Stimulated activated naive B cell treated with anti-CD40 and anti-IgM and Interleukin-4, amounts not matched to agents 10 μg/mL and 1 μg/mL and 100 μg/mL, for 72 hours (primary cell): ENCODE results near the gene STON1.
A peak's percentile ranks its signal among the peaks of the same experiment; 100 is the strongest.
"Not testable (repeated sequence)": the region's sequence is repeated elsewhere in the genome, so short reads cannot be mapped to it uniquely, and the experiment has no call there.

Experiments used
- ATAC-seq, 2 donors: fragments of 150-1000 bp; cut with Tn5 transposase; replicated peaks; 2 replicates each; pipeline ENCODE4 v1.10.0; 2021; ENCODE audit warnings: moderate library complexity in 1 of 2
- DNase-seq: peaks from one replicate; pipeline ENCODE4 v3.0.0; 2021
- H3K27ac Mint-ChIP-seq: one replicate; pipeline ENCODE4 v1.8.0; 2022; ENCODE audit warnings: mild to moderate bottlenecking, mixed read lengths
- H3K27me3 Mint-ChIP-seq, 2 donors: one replicate each; pipeline ENCODE4 v1.8.0; 2022; ENCODE audit warnings: mixed read lengths in 2 of 2
- H3K36me3 Mint-ChIP-seq, 2 donors: one replicate each; pipeline ENCODE4 v1.8.0; 2022; ENCODE audit warnings: mixed read lengths in 2 of 2, mild to moderate bottlenecking in 1 of 2
- H3K4me1 Mint-ChIP-seq, 2 donors: one replicate each; pipeline ENCODE4 v1.8.0; 2022; ENCODE audit warnings: mixed read lengths in 2 of 2, mild to moderate bottlenecking in 1 of 2
- H3K4me3 Mint-ChIP-seq, 2 donors: one replicate each; pipeline ENCODE4 v1.8.0; 2022; ENCODE audit warnings: mild to moderate bottlenecking in 2 of 2, mixed read lengths in 2 of 2, moderate library complexity in 1 of 2
- H3K9me3 Mint-ChIP-seq, 2 donors: one replicate each; pipeline ENCODE4 v1.8.0; 2022; ENCODE audit warnings: mixed read lengths in 2 of 2, mild to moderate bottlenecking in 1 of 2

The STON1 gene

GRCh38 chr2:48600204-48600813, 70.4 kb downstream of the STON1 start:
- ATAC-seq (peak; percentile 18 to 60), DNase-seq (no peak)
- Mint-ChIP-seq H3K9me3 (no peaks in the 10 kb centered on the region), H3K27ac (no peak overlapping the region), H3K4me1 (no peaks in the 10 kb centered on the region), H3K4me3 (no peak overlapping the region), H3K27me3 (peaks cover 0 to 5% of the 10 kb centered on the region in 2 donors), H3K36me3 (no peaks in the 10 kb centered on the region)

GRCh38 chr2:48600917-48601316, 71.0 kb downstream of the STON1 start:
- no peak for DNase-seq
- peaks cover 0 to 5% of the 10 kb centered on the region in 2 donors for H3K27me3 Mint-ChIP-seq
- H3K9me3 Mint-ChIP-seq = no peaks in the 10 kb centered on the region
- no peak overlapping the region for H3K4me3 Mint-ChIP-seq
- H3K4me1 Mint-ChIP-seq = no peaks in the 10 kb centered on the region
- no peaks in the 10 kb centered on the region for H3K36me3 Mint-ChIP-seq
- ATAC-seq = no peak
- no peak overlapping the region for H3K27ac Mint-ChIP-seq

- Mint-ChIP-seq H3K27me3 (peaks cover 0 to 5% of the 10 kb centered on the region in 2 donors), H3K4me3 (no peak overlapping the region), H3K27ac (no peak overlapping the region), H3K9me3 (no peaks in the 10 kb centered on the region), H3K4me1 (no peaks in the 10 kb centered on the region), H3K36me3 (no peaks in the 10 kb centered on the region)
- no peak for DNase-seq
- peak; percentile 46 to 53 for ATAC-seq
These were observed 71.4 kb downstream of the STON1 start for GRCh38 chr2:48601349-48601748.

GRCh38 chr2:48605482-48606175, 75.7 kb downstream of the STON1 start:
- Mint-ChIP-seq H3K4me3 (no peak overlapping the region), H3K27me3 (peaks cover 11% of the 10 kb centered on the region in 2 donors), H3K27ac (no peak overlapping the region), H3K9me3 (no peaks in the 10 kb centered on the region), H3K36me3 (no peaks in the 10 kb centered on the region), H3K4me1 (no peaks in the 10 kb centered on the region)
- ATAC-seq (no peak), DNase-seq (no peak)

GRCh38 chr2:48607307-48608014, 77.5 kb downstream of the STON1 start:
- Mint-ChIP-seq H3K9me3 (no peaks in the 10 kb centered on the region), H3K27me3 (peaks cover 11% of the 10 kb centered on the region in 2 donors), H3K4me1 (no peaks in the 10 kb centered on the region), H3K4me3 (no peak overlapping the region), H3K36me3 (no peaks in the 10 kb centered on the region), H3K27ac (no peak overlapping the region)
- ATAC-seq (no peak), DNase-seq (no peak)

GRCh38 chr2:48613211-48613610, 83.3 kb downstream of the STON1 start:
- H3K9me3 Mint-ChIP-seq = no peaks in the 10 kb centered on the region
- DNase-seq = no peak
- no peaks in the 10 kb centered on the region for H3K36me3 Mint-ChIP-seq
- no peak for ATAC-seq
- no peak overlapping the region for H3K4me3 Mint-ChIP-seq
- H3K27me3 Mint-ChIP-seq = peaks cover 14 to 20% of the 10 kb centered on the region in 2 donors
- no peak overlapping the region for H3K27ac Mint-ChIP-seq
- no peaks in the 10 kb centered on the region for H3K4me1 Mint-ChIP-seq

- ATAC-seq, H3K4me1 Mint-ChIP-seq, H3K27ac Mint-ChIP-seq, H3K4me3 Mint-ChIP-seq, H3K36me3 Mint-ChIP-seq, DNase-seq, H3K9me3 Mint-ChIP-seq: not testable (repeated sequence)
- H3K27me3 Mint-ChIP-seq = peaks cover 6 to 17% of the 10 kb centered on the region in 2 donors
These were observed 84.6 kb downstream of the STON1 start for GRCh38 chr2:48614581-48614980.

- Mint-ChIP-seq H3K36me3 (no peaks in the 10 kb centered on the region), H3K27me3 (peaks cover 3 to 15% of the 10 kb centered on the region in 2 donors), H3K4me1 (no peaks in the 10 kb centered on the region), H3K9me3 (no peaks in the 10 kb centered on the region), H3K27ac (no peak within 1 kb of the TSS), H3K4me3 (peak within 1 kb of the TSS in 1 of 2 donors; percentile 43)
- DNase-seq (no peak), ATAC-seq (no peak)
These were observed 87.7 kb downstream of the STON1 start, which contains the start of gene GTF2A1L for GRCh38 chr2:48617618-48618017. GTF2A1L (plus strand) TSS chr2:48617856; CDS start chr2:48617875, 19 bp downstream.

- no peak for ATAC-seq
- Mint-ChIP-seq H3K27ac (no peak overlapping the region), H3K27me3 (peaks cover 3 to 15% of the 10 kb centered on the region in 2 donors), H3K4me1 (no peaks in the 10 kb centered on the region), H3K9me3 (peaks cover 0 to 2% of the 10 kb centered on the region in 2 donors), H3K36me3 (no peaks in the 10 kb centered on the region), H3K4me3 (no peak overlapping the region)
- no peak for DNase-seq
These were observed 89.6 kb downstream of the STON1 start for GRCh38 chr2:48619526-48619925.

GRCh38 chr2:48620604-48621003, 90.7 kb downstream of the STON1 start:
- Mint-ChIP-seq H3K27me3 (peaks cover 3 to 15% of the 10 kb centered on the region in 2 donors), H3K36me3 (no peaks in the 10 kb centered on the region), H3K27ac (no peak overlapping the region), H3K9me3 (peaks cover 0 to 2% of the 10 kb centered on the region in 2 donors), H3K4me1 (no peaks in the 10 kb centered on the region), H3K4me3 (no peak overlapping the region)
- ATAC-seq (no peak), DNase-seq (no peak)

- not testable (repeated sequence) for H3K4me3 Mint-ChIP-seq, DNase-seq, H3K36me3 Mint-ChIP-seq, H3K9me3 Mint-ChIP-seq, H3K27ac Mint-ChIP-seq, H3K4me1 Mint-ChIP-seq, ATAC-seq
- H3K27me3 Mint-ChIP-seq = peaks cover 0 to 11% of the 10 kb centered on the region in 2 donors
These were observed 92.7 kb downstream of the STON1 start for GRCh38 chr2:48622691-48623090.

GRCh38 chr2:48624696-48625095, 94.7 kb downstream of the STON1 start:
- peaks cover 0 to 6% of the 10 kb centered on the region in 2 donors for H3K27me3 Mint-ChIP-seq
- H3K4me3 Mint-ChIP-seq = no peak overlapping the region
- H3K27ac Mint-ChIP-seq = no peak overlapping the region
- H3K4me1 Mint-ChIP-seq = no peaks in the 10 kb centered on the region
- H3K9me3 Mint-ChIP-seq = peaks cover 0 to 6% of the 10 kb centered on the region in 2 donors
- ATAC-seq (no peak), DNase-seq (no peak)
- H3K36me3 Mint-ChIP-seq = no peaks in the 10 kb centered on the region

- no peak for DNase-seq
- no peak overlapping the region for H3K27ac Mint-ChIP-seq
- no peaks in the 10 kb centered on the region for H3K4me1 Mint-ChIP-seq
- H3K9me3 Mint-ChIP-seq = peaks cover 0 to 6% of the 10 kb centered on the region in 2 donors
- no peaks in the 10 kb centered on the region for H3K36me3 Mint-ChIP-seq
- peaks cover 2 to 18% of the 10 kb centered on the region in 2 donors for H3K27me3 Mint-ChIP-seq
- no peak for ATAC-seq
- H3K4me3 Mint-ChIP-seq = no peak overlapping the region
These were observed 96.1 kb downstream of the STON1 start for GRCh38 chr2:48626047-48626446.

- no peak for DNase-seq
- H3K4me3 Mint-ChIP-seq = no peak overlapping the region
- H3K9me3 Mint-ChIP-seq = peaks cover 4% of the 10 kb centered on the region in 2 donors
- H3K36me3 Mint-ChIP-seq = no peaks in the 10 kb centered on the region
- no peak overlapping the region for H3K27ac Mint-ChIP-seq
- no peak for ATAC-seq
- H3K4me1 Mint-ChIP-seq = no peaks in the 10 kb centered on the region
- peaks cover 19 to 62% of the 10 kb centered on the region in 2 donors for H3K27me3 Mint-ChIP-seq
These were observed 103.2 kb downstream of the STON1 start for GRCh38 chr2:48633143-48633542.
